Naive thymus-derived CD4-positive, alpha-beta T cell (primary cell): Measurements from ENCODE around the gene WHAMM. TPM values are rescaled to one million over a fixed set of nuclear protein-coding genes. Genes with fewer than 3 reads are reported as not detected.
A peak's percentile ranks its signal among the peaks of the same experiment; 100 is the strongest.
"Not testable (repeated sequence)": the region's sequence is repeated elsewhere in the genome, so short reads cannot be mapped to it uniquely, and the experiment has no call there.

Source experiments
- ATAC-seq: fragments of 150-1000 bp; cut with Tn5 transposase; 2 replicates; pipeline ENCODE4 v1.10.0; 2021; ENCODE audit warnings: mild to moderate bottlenecking, moderate library complexity
- CTCF ChIA-PET: fragments of 350-600 bp; sonication (Branson Sonifier 250); formaldehyde crosslinking; loops from one replicate; lab custom pipeline; 2021; ENCODE audit warnings: antibody characterized with exemption; lab: Charles Lee
- POLR2A ChIA-PET: fragments of 350-600 bp; sonication (Branson Sonifier 250); formaldehyde crosslinking; loops from one replicate; lab custom pipeline; 2021; ENCODE audit warnings: antibody characterized with exemption, inconsistent platforms; lab: Charles Lee
- DNase-seq, 9 donors: peaks; one replicate each; pipeline versions ENCODE4 v3.0.0 to v3.0.0-alpha.2; 2020 to 2022; ENCODE audit warnings: mixed read lengths in 1 of 9
- H3K27ac ChIP-seq: one replicate; pipeline ENCODE4 v1.7.0; 2013; ENCODE audit warnings: mild to moderate bottlenecking, low read depth, low read length, moderate library complexity
- H3K27me3 ChIP-seq, 2 donors: one replicate each; pipeline ENCODE4 v1.7.0; 2013; ENCODE audit warnings: low read length in 2 of 2, mild to moderate bottlenecking in 2 of 2, moderate library complexity in 2 of 2; ENCODE audit not compliant: control insufficient read depth in 2 of 2, insufficient read depth in 2 of 2
- H3K36me3 ChIP-seq, 3 experiments: 1 replicate in 2 of 3; 2 replicates in 1 of 3; pipeline ENCODE4 v1.7.0; 2013; ENCODE audit warnings: low read length in 3 of 3, mild to moderate bottlenecking in 3 of 3, moderate library complexity in 1 of 3; ENCODE audit not compliant: insufficient read depth in 3 of 3, control insufficient read depth in 2 of 3
- H3K4me1 ChIP-seq, 2 donors: one replicate each; pipeline ENCODE4 v1.7.0; 2013; ENCODE audit warnings: low read length in 2 of 2, mild to moderate bottlenecking in 2 of 2, moderate library complexity in 1 of 2; ENCODE audit not compliant: control insufficient read depth in 2 of 2, insufficient read depth in 2 of 2
- H3K4me3 ChIP-seq: 2 replicates; pipeline ENCODE4 v1.7.0; 2013; ENCODE audit warnings: mild to moderate bottlenecking, low read length
- H3K9me3 ChIP-seq, 3 experiments: 1 replicate in 2 of 3; 2 replicates in 1 of 3; pipeline ENCODE4 v1.7.0; 2013; ENCODE audit warnings: low read length in 3 of 3; ENCODE audit not compliant: control insufficient read depth in 2 of 3
- H3K27ac Mint-ChIP-seq, 9 donors: one replicate each; pipeline ENCODE4 v1.8.0; 2020 to 2022; ENCODE audit warnings: mixed read lengths in 9 of 9, mild to moderate bottlenecking in 8 of 9, moderate library complexity in 5 of 9, inconsistent platforms in 2 of 9
- H3K27me3 Mint-ChIP-seq, 5 donors: one replicate each; pipeline ENCODE4 v1.8.0; 2021 to 2022; ENCODE audit warnings: mixed read lengths in 5 of 5, mild to moderate bottlenecking in 1 of 5
- H3K36me3 Mint-ChIP-seq, 5 donors: one replicate each; pipeline ENCODE4 v1.8.0; 2020 to 2022; ENCODE audit warnings: mixed read lengths in 5 of 5, mild to moderate bottlenecking in 3 of 5, inconsistent platforms in 1 of 5
- H3K4me1 Mint-ChIP-seq, 7 donors: one replicate each; pipeline ENCODE4 v1.8.0; 2020 to 2022; ENCODE audit warnings: mixed read lengths in 7 of 7, mild to moderate bottlenecking in 3 of 7, inconsistent platforms in 1 of 7
- H3K4me3 Mint-ChIP-seq, 10 donors: one replicate each; pipeline ENCODE4 v1.8.0; 2020 to 2022; ENCODE audit warnings: mild to moderate bottlenecking in 10 of 10, mixed read lengths in 10 of 10, moderate library complexity in 6 of 10, inconsistent platforms in 2 of 10
- H3K9me3 Mint-ChIP-seq, 11 donors: one replicate each; pipeline ENCODE4 v1.8.0; 2020 to 2022; ENCODE audit warnings: mixed read lengths in 11 of 11, mild to moderate bottlenecking in 4 of 11, inconsistent platforms in 1 of 11, moderate library complexity in 1 of 11
- intact Hi-C, 2 donors: fragments of 100-400 bp; cut with micrococcal nuclease; formaldehyde crosslinking; loops; one replicate each; pipeline ENCODE4 v1.15.1; 2023
- polyA plus RNA-seq, 2 donors: library from polyadenylated mRNA; unstranded; fragments of 300-500 nt; fragmentation: Illumina TruSeq; gene quantifications; one replicate each; pipeline ENCODE4 v1.2.3, GENCODE V29; 2021
- total RNA-seq, 6 experiments: library from RNA in 5 of 6; stranded (reverse) in 5 of 6; gene quantifications; 1 replicate in 5 of 6; 2 replicates in 1 of 6; pipeline ENCODE4 v1.2.3 and lab custom pipeline; 2021 to 2026

The WHAMM gene
- total and polyA plus RNA-seq, 7 experiments from 2014 or later = 3.5 to 72.2 (median 30.8) TPM

GRCh38 chr15:82821851-82822250 is 12.4 kb downstream of the WHAMM start:
- H3K27ac Mint-ChIP-seq, CTCF ChIA-PET, intact Hi-C loops, H3K9me3 Mint-ChIP-seq, DNase-seq, H3K27me3 Mint-ChIP-seq, H3K9me3 ChIP-seq, H3K27me3 ChIP-seq, H3K4me3 ChIP-seq, H3K4me3 Mint-ChIP-seq, ATAC-seq, H3K27ac ChIP-seq, POLR2A ChIA-PET, H3K4me1 ChIP-seq: not testable (repeated sequence)
- peaks cover 14 to 53% (median 41%) of the 10 kb centered on the region in 5 donors for H3K36me3 Mint-ChIP-seq
- H3K36me3 ChIP-seq = peaks cover 28 to 64% (median 29%) of the 10 kb centered on the region in 3 experiments
- H3K4me1 Mint-ChIP-seq = peaks cover 5 to 17% (median 9%) of the 10 kb centered on the region in 7 donors

- Histone ChIP-seq H3K9me3 (no peaks in the 10 kb centered on the region), H3K27me3 (no peaks in the 10 kb centered on the region), H3K36me3 (peaks cover 30 to 65% (median 34%) of the 10 kb centered on the region in 3 experiments), H3K4me3 (no peak overlapping the region), H3K27ac (no peak overlapping the region), H3K4me1 (no peaks in the 10 kb centered on the region)
- peaks cover 2 to 13% (median 4%) of the 10 kb centered on the region in 7 donors for H3K4me1 Mint-ChIP-seq
- ATAC-seq = no peak
- ChIA-PET CTCF (no interaction called here), POLR2A (no interaction called here)
- H3K27ac Mint-ChIP-seq = no peak overlapping the region
- peaks cover 12 to 53% (median 41%) of the 10 kb centered on the region in 5 donors for H3K36me3 Mint-ChIP-seq
- intact Hi-C loops = no loop called here
- no peaks in the 10 kb centered on the region for H3K9me3 Mint-ChIP-seq
- no peaks in the 10 kb centered on the region for H3K27me3 Mint-ChIP-seq
- no peak for DNase-seq
- H3K4me3 Mint-ChIP-seq = no peak overlapping the region
These were observed 13.6 kb downstream of the WHAMM start for GRCh38 chr15:82823049-82823448.

- ChIA-PET CTCF (no interaction called here), POLR2A (no interaction called here)
- H3K27me3 Mint-ChIP-seq = no peaks in the 10 kb centered on the region
- intact Hi-C loops = loop anchor here in 1 of 2 donors (2.0 kb wide), 1 partner anchor 17 kb away; no protein-coding TSS in a partner anchor
- DNase-seq (no peak), ATAC-seq (no peak)
- Histone ChIP-seq H3K4me3 (no peak overlapping the region), H3K27ac (no peak overlapping the region), H3K27me3 (no peaks in the 10 kb centered on the region), H3K9me3 (no peaks in the 10 kb centered on the region), H3K4me1 (no peaks in the 10 kb centered on the region), H3K36me3 (peaks cover 45 to 88% (median 52%) of the 10 kb centered on the region in 3 experiments)
- H3K9me3 Mint-ChIP-seq = no peaks in the 10 kb centered on the region
- peaks cover 3 to 47% (median 9%) of the 10 kb centered on the region in 7 donors for H3K4me1 Mint-ChIP-seq
- peaks cover 22 to 61% (median 53%) of the 10 kb centered on the region in 5 donors for H3K36me3 Mint-ChIP-seq
- H3K27ac Mint-ChIP-seq = peak overlapping the region in 2 of 9 donors; percentile 18 to 52
- H3K4me3 Mint-ChIP-seq = peak overlapping the region in 2 of 10 donors; percentile 6 to 48
These were observed 18.6 kb downstream of the WHAMM start for GRCh38 chr15:82828075-82828474.

- Histone ChIP-seq H3K9me3 (no peaks in the 10 kb centered on the region), H3K4me1 (no peaks in the 10 kb centered on the region), H3K27me3 (no peaks in the 10 kb centered on the region), H3K36me3 (peaks cover 46 to 90% (median 59%) of the 10 kb centered on the region in 3 experiments), H3K4me3 (no peak overlapping the region), H3K27ac (no peak overlapping the region)
- CTCF ChIA-PET = no interaction called here
- Mint-ChIP-seq H3K36me3 (peaks cover 22 to 67% (median 61%) of the 10 kb centered on the region in 5 donors), H3K9me3 (no peaks in the 10 kb centered on the region), H3K27me3 (no peaks in the 10 kb centered on the region), H3K27ac (peak overlapping the region in 3 of 9 donors; percentile 28 to 38 (median 31)), H3K4me3 (peak overlapping the region in 1 of 10 donors; percentile 48), H3K4me1 (peaks cover 3 to 52% (median 11%) of the 10 kb centered on the region in 7 donors)
- POLR2A ChIA-PET = interaction anchor here (0.7 kb wide), 1 partner anchor 25 kb away, joined by 4 read pairs; no protein-coding TSS in a partner anchor
- intact Hi-C loops = loop anchor here in 1 of 2 donors (2.0 kb wide), 1 partner anchor 18 kb away; no protein-coding TSS in a partner anchor
- ATAC-seq = no peak
- DNase-seq = no peak
These were observed 19.8 kb downstream of the WHAMM start for GRCh38 chr15:82829234-82829633.

- Histone ChIP-seq H3K27me3 (no peaks in the 10 kb centered on the region), H3K4me1 (no peaks in the 10 kb centered on the region), H3K4me3 (no peak overlapping the region), H3K9me3 (no peaks in the 10 kb centered on the region), H3K36me3 (peaks cover 49 to 94% (median 55%) of the 10 kb centered on the region in 3 experiments), H3K27ac (no peak overlapping the region)
- Mint-ChIP-seq H3K4me1 (peaks cover 3 to 53% (median 13%) of the 10 kb centered on the region in 7 donors), H3K27me3 (no peaks in the 10 kb centered on the region), H3K27ac (peak overlapping the region in 1 of 9 donors; percentile 48), H3K9me3 (no peaks in the 10 kb centered on the region), H3K36me3 (peaks cover 22 to 75% (median 64%) of the 10 kb centered on the region in 5 donors), H3K4me3 (no peak overlapping the region)
- POLR2A ChIA-PET = no interaction called here
- DNase-seq (no peak), ATAC-seq (no peak)
- intact Hi-C loops = loop anchor here in 1 of 2 donors (5.0 kb wide), 1 partner anchor 172 kb away; no protein-coding TSS in a partner anchor
- CTCF ChIA-PET = interaction anchor here (0.7 kb wide), 1 partner anchor 8 kb away, joined by 4 read pairs; no protein-coding TSS in a partner anchor
These were observed 21.2 kb downstream of the WHAMM start for GRCh38 chr15:82830427-82831173.

GRCh38 chr15:82831894-82832600 is 22.6 kb downstream of the WHAMM start:
- Mint-ChIP-seq H3K27me3 (no peaks in the 10 kb centered on the region), H3K27ac (peak overlapping the region in 4 of 9 donors; percentile 28 to 95 (median 56)), H3K36me3 (peaks cover 28 to 77% (median 66%) of the 10 kb centered on the region in 5 donors), H3K4me3 (peak overlapping the region in 1 of 10 donors; percentile 55), H3K9me3 (peaks cover 0 to 2% (median 0%) of the 10 kb centered on the region in 11 donors), H3K4me1 (peaks cover 3 to 55% (median 13%) of the 10 kb centered on the region in 7 donors)
- POLR2A ChIA-PET = no interaction called here
- no peaks in the 10 kb centered on the region for H3K9me3 ChIP-seq
- H3K4me1 ChIP-seq = no peaks in the 10 kb centered on the region
- H3K27me3 ChIP-seq = no peaks in the 10 kb centered on the region
- H3K36me3 ChIP-seq = peaks cover 49 to 95% (median 52%) of the 10 kb centered on the region in 3 experiments
- ATAC-seq (no peak), DNase-seq (no peak)
- H3K4me3 ChIP-seq = no peak overlapping the region
- intact Hi-C loops = loop anchor here in 1 of 2 donors (1.0 to 5.0 kb wide), 2 partner anchors 21 to 170 kb away; no protein-coding TSS in a partner anchor
- CTCF ChIA-PET = interaction anchor here (1.2 kb wide), 1 partner anchor 11 kb away, joined by 3 read pairs; no protein-coding TSS in a partner anchor
- H3K27ac ChIP-seq = no peak overlapping the region
